Astrocyte of the spinal cord (primary cell): Measurements from ENCODE around the gene GAS2L1.

Experiments
- DNase-seq: peaks from one replicate; pipeline ENCODE4 v3.0.0; 2011; ENCODE audit warnings: low read depth, low spot score
- H3K4me3 ChIP-seq: 2 replicates; pipeline ENCODE4 v1.5.1; 2011; ENCODE audit warnings: low read depth, mild to moderate bottlenecking, low read length, moderate library complexity
- CTCF ChIP-seq: IDR thresholded peaks from 2 replicates; pipeline ENCODE4 v1.5.1; 2012; ENCODE audit warnings: low read depth, mild to moderate bottlenecking, low read length, inconsistent platforms
- in situ Hi-C: cut with HindIII; loops from 2 replicates; pipeline ENCODE4 v1.10.0; 2017; ENCODE audit warnings: low sequenced_read_pairs

Gene GAS2L1

GRCh38 chr22:29268511-29269229, 37.8 kb upstream of the GAS2L1 start:
- DNase-seq = peak; percentile 82
- TF ChIP-seq CTCF = no peak
- H3K4me3 ChIP-seq = peak overlapping the region; percentile 95
- in situ Hi-C loops = no loop called here

GRCh38 chr22:29269230-29269604, 37.2 kb upstream of the GAS2L1 start:
- no peak for DNase-seq
- TF ChIP-seq CTCF = no peak
- H3K4me3 ChIP-seq = peak overlapping the region; percentile 95
- in situ Hi-C loops = no loop called here

DNA sequence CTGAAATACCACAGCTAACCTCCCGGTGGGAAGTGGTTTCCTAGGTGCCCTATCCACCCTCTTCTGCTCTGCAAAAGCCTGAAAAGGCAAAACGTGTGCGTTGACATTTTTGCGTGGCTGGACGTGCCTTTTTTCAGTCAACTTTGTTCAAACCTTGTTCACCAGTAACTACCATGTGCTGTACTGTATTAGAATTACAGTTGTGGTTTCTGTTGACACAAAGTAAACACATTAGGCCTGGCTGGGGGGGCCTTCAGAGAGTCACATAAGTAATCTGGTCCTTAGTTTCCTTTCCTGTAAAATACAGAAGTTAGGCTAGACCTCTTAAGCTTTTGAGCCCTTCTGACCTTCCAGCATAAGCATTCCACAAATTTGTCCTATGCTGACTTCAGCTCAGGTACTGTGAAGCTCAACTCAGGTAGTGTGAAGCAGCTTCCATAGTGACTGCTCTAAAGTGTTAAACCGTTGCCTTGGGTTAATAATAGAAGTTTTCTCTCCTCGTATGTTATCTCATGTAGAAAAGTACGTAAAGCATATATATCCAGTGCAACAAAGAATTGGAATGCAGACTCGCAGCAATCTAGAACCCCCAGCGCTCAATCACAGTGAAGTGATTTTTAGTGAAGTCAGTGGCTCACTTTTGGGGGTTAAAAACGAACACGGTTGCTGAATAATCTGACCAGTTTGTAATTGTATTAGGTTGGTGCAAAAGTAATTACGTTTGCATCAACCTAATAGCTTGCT, 36.5 kb upstream of the GAS2L1 start:
- in situ Hi-C loops = no loop called here

DNA sequence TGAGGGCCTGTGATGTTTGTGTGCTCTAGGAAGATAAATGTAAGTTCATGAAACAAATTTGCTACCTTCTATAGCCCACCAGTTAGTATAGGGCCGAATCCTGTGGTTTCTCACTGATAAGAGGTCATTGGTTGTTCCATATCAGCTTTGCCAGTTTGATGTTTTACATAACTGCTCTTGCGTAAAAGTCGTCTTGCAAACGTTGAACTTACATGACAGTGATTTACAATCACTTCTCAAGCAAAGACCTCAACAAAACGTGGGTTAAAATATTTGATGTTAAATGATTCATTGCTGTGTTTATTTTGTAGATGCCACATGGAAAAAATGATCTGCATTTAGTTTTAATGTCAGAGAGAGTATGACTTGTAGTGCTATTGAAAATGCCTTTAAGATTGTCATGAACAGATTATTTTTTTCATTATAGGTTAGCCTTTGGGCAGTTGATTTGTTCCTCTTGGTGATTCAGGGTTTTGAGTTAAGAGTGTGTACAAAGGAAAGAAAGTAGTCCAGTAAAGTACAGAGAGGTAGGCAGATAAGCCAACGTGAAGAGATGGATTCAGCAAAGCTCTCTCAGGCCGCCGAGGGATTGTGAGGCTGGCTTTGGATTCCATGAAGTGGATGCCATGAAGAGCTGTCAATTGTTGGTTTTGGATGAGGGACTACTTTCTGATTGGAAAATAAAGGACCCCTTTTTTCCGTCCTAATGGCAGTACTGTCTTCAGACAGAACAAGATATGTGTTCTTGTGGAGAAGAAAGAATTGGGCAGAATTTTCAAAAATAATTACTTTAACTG, 35.8 kb upstream of the GAS2L1 start:
- in situ Hi-C loops = no loop called here
- DNase-seq = peak; percentile 9
- peak overlapping the region; percentile 95 for H3K4me3 ChIP-seq
- TF ChIP-seq CTCF = no peak

More for the DNA sequence above, 36.5 kb upstream of the GAS2L1 start:
- peak; percentile 31 for DNase-seq
- TF ChIP-seq CTCF = no peak
- peak overlapping the region; percentile 95 for H3K4me3 ChIP-seq

- no peak overlapping the region for H3K4me3 ChIP-seq
- DNase-seq = no peak
- no peak for TF ChIP-seq CTCF
- in situ Hi-C loops = no loop called here
Observed at GRCh38 chr22:29272624-29273023, 33.8 kb upstream of the GAS2L1 start.

DNA sequence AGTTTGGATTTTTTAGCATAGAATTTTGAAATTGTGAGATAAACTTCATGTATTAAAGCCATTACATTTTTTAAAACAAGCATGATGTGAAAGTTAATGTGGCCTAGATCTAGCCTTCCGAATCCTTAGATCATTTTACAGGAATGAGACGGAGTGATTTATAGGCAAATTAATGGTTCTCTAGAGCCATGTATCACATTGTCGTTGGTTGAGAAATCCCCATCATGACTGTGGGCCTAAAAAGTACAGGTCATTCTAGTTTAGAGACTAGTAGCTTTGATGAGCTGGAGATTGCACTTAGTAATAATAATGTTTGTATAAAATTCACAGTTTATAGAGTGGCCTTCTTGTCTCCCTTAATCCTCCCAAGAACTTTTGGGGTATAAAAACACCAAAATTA, 31.3 kb upstream of the GAS2L1 start:
- no peak for DNase-seq
- in situ Hi-C loops = no loop called here
- no peak overlapping the region for H3K4me3 ChIP-seq
- no peak for TF ChIP-seq CTCF
